GM12878 (cell line): ENCODE results near the gene U2AF2. TPM values are rescaled to one million over a fixed set of nuclear protein-coding genes. Genes with fewer than 3 reads are reported as not detected.

Experiments
- ATAC-seq: fragments of 200-7000 bp; cut with Tn5 transposase; 3 replicates; pipeline ENCODE4 v1.9.1; 2020; ENCODE audit warnings: mild to moderate bottlenecking, moderate library complexity
- Bru-seq: library from RNA; stranded (reverse); fragments of 400-500 nt; gene quantifications from one replicate; lab custom pipeline; 2021; lab: Mats Ljungman, UMichigan
- BruChase-seq, 2 experiments: library from RNA; stranded (reverse); fragments of 400-500 nt; gene quantifications; one replicate each; lab custom pipeline; 2021; lab: Mats Ljungman, UMichigan
- BruUV-seq: library from RNA; stranded (reverse); fragments of 400-500 nt; replicated peaks from 2 replicates; lab custom pipeline; 2021; lab: Mats Ljungman, UMichigan
- CTCF ChIA-PET: fragments of 300-600 bp; sonication (Branson Sonifier 250); formaldehyde crosslinking; extraction: SDS; loops from one replicate; lab custom pipeline; 2021; ENCODE audit warnings: inconsistent platforms; lab: Yijun Ruan, JAX
- POLR2A ChIA-PET: fragments of 350-600 bp; formaldehyde crosslinking; extraction: SDS; loops from one replicate; lab custom pipeline; 2021; ENCODE audit warnings: inconsistent platforms; lab: Charles Lee
- RAD21 ChIA-PET: fragments of 300-600 bp; sonication (Branson Sonifier 250); formaldehyde crosslinking; loops from one replicate; lab custom pipeline; 2023; ENCODE audit warnings: antibody characterized with exemption; ENCODE audit not compliant: unreplicated experiment; lab: Charles Lee
- SMC1A ChIA-PET: fragments of 300-600 bp; sonication (Branson Sonifier 250); formaldehyde crosslinking; loops from one replicate; lab custom pipeline; 2023; ENCODE audit not compliant: unreplicated experiment, uncharacterized antibody; lab: Charles Lee
- DNase-seq: peaks from one replicate; pipeline ENCODE4 v3.0.0-alpha.2; 2011; ENCODE audit warnings: low read depth, low spot score
- FAIRE-seq: peaks from 3 replicates; lab custom pipeline; 2011; peaks lifted over from hg19 to GRCh38; lab: Jason Lieb, UNC
- H2AFZ ChIP-seq: 2 replicates; pipeline ENCODE4 v1.6.0; 2011; ENCODE audit warnings: low read depth, low read length, control low read depth; ENCODE audit not compliant: control insufficient read depth
- H3K27ac ChIP-seq: 2 replicates; pipeline ENCODE4 v1.5.1; 2011; ENCODE audit warnings: control low read depth; ENCODE audit not compliant: control insufficient read depth, insufficient read depth
- H3K27me3 ChIP-seq, 2 experiments: replicated peaks in 1 of 2; 2 replicates each; pipeline versions ENCODE4 v1.6.0 to v1.6.1; 2011; ENCODE audit warnings: low read length in 1 of 2; ENCODE audit not compliant: control insufficient read depth in 2 of 2, insufficient read depth in 2 of 2
- H3K36me3 ChIP-seq, 2 experiments: 2 replicates each; pipeline ENCODE4 v1.5.1; 2011; ENCODE audit warnings: low read length in 1 of 2; ENCODE audit not compliant: control insufficient read depth in 2 of 2, insufficient read depth in 2 of 2
- H3K4me1 ChIP-seq: 2 replicates; pipeline ENCODE4 v1.6.1; 2011; ENCODE audit warnings: mild to moderate bottlenecking, low read length, moderate library complexity, mixed read lengths; ENCODE audit not compliant: control insufficient read depth, insufficient read depth
- H3K4me2 ChIP-seq: 2 replicates; pipeline ENCODE4 v1.6.0; 2011; ENCODE audit warnings: control low read depth; ENCODE audit not compliant: control insufficient read depth, insufficient read depth
- H3K4me3 ChIP-seq: fragments of 200-600 bp; sonication (generic); 2 replicates; pipeline ENCODE4 v1.5.1; 2016
- H3K79me2 ChIP-seq: 2 replicates; pipeline ENCODE4 v1.6.0; 2011; ENCODE audit warnings: low read length; ENCODE audit not compliant: control insufficient read depth, insufficient read depth
- H3K9ac ChIP-seq: 2 replicates; pipeline ENCODE4 v1.8.0; 2011; ENCODE audit warnings: low read length, control low read depth, mixed read lengths; ENCODE audit not compliant: control insufficient read depth, insufficient read depth
- H3K9me3 ChIP-seq: replicated peaks from 3 replicates; pipeline ENCODE4 v1.5.1; 2011; ENCODE audit warnings: mild to moderate bottlenecking, low read length; ENCODE audit not compliant: control insufficient read depth, insufficient read depth
- H4K20me1 ChIP-seq: 2 replicates; pipeline ENCODE4 v1.6.0; 2011; ENCODE audit not compliant: control insufficient read depth, insufficient read depth
- CBX5 ChIP-seq: sonication (generic); IDR thresholded peaks from 2 replicates; pipeline ENCODE4 v1.6.1; 2016; ENCODE audit warnings: low read depth, moderate library complexity, mild to moderate bottlenecking, inconsistent platforms
- CTCF ChIP-seq, 3 experiments: IDR thresholded peaks in 2 of 3; conservative IDR thresholded peaks in 1 of 3; 2 replicates each; pipeline ENCODE4 v1.5.1; 2011; ENCODE audit warnings: low read depth in 3 of 3, low read length in 3 of 3, mild to moderate bottlenecking in 3 of 3, control low read depth in 2 of 3, moderate library complexity in 2 of 3, inconsistent platforms in 1 of 3, mixed read lengths in 1 of 3; ENCODE audit not compliant: control insufficient read depth in 2 of 3, insufficient read depth in 1 of 3; ENCODE audit errors: extremely low read depth in 1 of 3
- EZH2 ChIP-seq: IDR thresholded peaks from 2 replicates; pipeline ENCODE4 v1.6.1; 2012; ENCODE audit warnings: low read depth, mild to moderate bottlenecking, control low read depth, inconsistent platforms, low read length, borderline replicate concordance; ENCODE audit not compliant: control insufficient read depth
- FOXK2 ChIP-seq: fragments of 450-650 bp; IDR thresholded peaks from 2 replicates; pipeline ENCODE4 v1.6.1; 2017; ENCODE audit warnings: mild to moderate bottlenecking, moderate library complexity
- HDAC2 ChIP-seq: fragments of 200-600 bp; sonication (generic); IDR thresholded peaks from 2 replicates; pipeline ENCODE4 v1.6.1; 2017
- IRF4 ChIP-seq: IDR thresholded peaks from 2 replicates; pipeline ENCODE4 v1.6.1; 2011; ENCODE audit warnings: low read depth, low read length
- MAX ChIP-seq: IDR thresholded peaks from 2 replicates; pipeline ENCODE4 v1.6.1; 2012; ENCODE audit warnings: low read depth, low read length, improper control_type of control experiment
- MTA3 ChIP-seq: IDR thresholded peaks from 2 replicates; pipeline ENCODE4 v1.6.1; 2012; ENCODE audit warnings: low read length, inconsistent platforms, borderline replicate concordance
- NFYA ChIP-seq: IDR thresholded peaks from 2 replicates; pipeline ENCODE4 v1.6.1; 2011; ENCODE audit warnings: low read depth, mild to moderate bottlenecking, low read length, improper control_type of control experiment, borderline replicate concordance
- POLR2AphosphoS2 ChIP-seq: IDR thresholded peaks from 2 replicates; pipeline ENCODE4 v1.6.1; 2011; ENCODE audit warnings: low read depth, mild to moderate bottlenecking, low read length, improper control_type of control experiment, moderate library complexity
- RCOR1 ChIP-seq: conservative IDR thresholded peaks from 2 replicates; pipeline ENCODE4 v1.6.1; 2012; ENCODE audit warnings: low read depth, low read length, improper control_type of control experiment
- SIX5 ChIP-seq: IDR thresholded peaks from 2 replicates; pipeline ENCODE4 v1.6.1; 2011; ENCODE audit warnings: mild to moderate bottlenecking, low read depth, low read length, moderate library complexity; ENCODE audit not compliant: severe bottlenecking
- SP1 ChIP-seq: IDR thresholded peaks from one replicate; pipeline ENCODE4 v1.6.1; 2011; ENCODE audit warnings: low read depth, low read length
- SPI1 ChIP-seq: IDR thresholded peaks from 2 replicates; pipeline ENCODE4 v1.6.1; 2011; ENCODE audit warnings: low read depth, mild to moderate bottlenecking, low read length, moderate library complexity, borderline replicate concordance; ENCODE audit not compliant: insufficient read depth
- SUPT20H ChIP-seq: IDR thresholded peaks from 2 replicates; pipeline ENCODE4 v1.6.1; 2011; ENCODE audit warnings: low read depth, mild to moderate bottlenecking, low read length, moderate library complexity, borderline replicate concordance; ENCODE audit not compliant: control insufficient read depth
- TBL1XR1 ChIP-seq: IDR thresholded peaks from 2 replicates; pipeline ENCODE4 v1.6.1; 2012; ENCODE audit warnings: low read depth, low read length, improper control_type of control experiment
- WGBS: methylation state at CpG from one replicate; pipeline ENCODE4 v1.1.6; 2016; ENCODE audit warnings: low lambda C conversion rate; ENCODE audit not compliant: insufficient replicate concordance, insufficient coverage; ENCODE audit errors: missing lambda C conversion rate; 5-methylcytosine and 5-hydroxymethylcytosine counted together
- in situ Hi-C: fragments of 300-500 bp; cut with MboI; formaldehyde crosslinking; loops from 9 replicates; pipeline ENCODE4 v1.14.3; 2018; ENCODE audit warnings: mixed read lengths
- intact Hi-C: fragments of 100-400 bp; cut with micrococcal nuclease; formaldehyde crosslinking; loops from one replicate; pipeline ENCODE4 v1.14.2; 2022; ENCODE audit not compliant: unreplicated experiment
- long read RNA-seq, 2 experiments: library from polyadenylated mRNA; unstranded; transcript quantifications; one replicate each; pipeline ENCODE4 v2.0.0, GENCODE V29; 2019 to 2020
- polyA minus RNA-seq, 3 experiments: library from RNA; depleted of rRNA, polyadenylated mRNA; stranded (reverse); fragments of >200 nt; gene quantifications; 2 replicates each; pipeline ENCODE4 v1.2.3, GENCODE V29; 2011
- polyA plus RNA-seq, 11 experiments: library from polyadenylated mRNA; depleted of rRNA in 4 of 11; unstranded in 6 of 11; stranded (reverse) in 5 of 11; fragments of >200 nt; fragmentation: Nextera tagmentation in 4 of 11; fragmentation: Illumina TruSeq in 1 of 11; extraction: Ambion mirVana in 4 of 11; extraction: Trizol in 1 of 11; gene quantifications; 1 replicate in 1 of 11; 2 replicates in 10 of 11; pipeline versions ENCODE4 v1.2.1 to v1.2.3, GENCODE V29; 2011 to 2016; ENCODE audit warnings: inconsistent platforms in 2 of 11, missing spikeins in 2 of 11, low read depth in 1 of 11
- total RNA-seq, 4 experiments: library from RNA; depleted of rRNA in 3 of 4; stranded (reverse); fragments of >200 nt in 3 of 4; fragmentation: Illumina TruSeq in 1 of 4; extraction: Trizol in 1 of 4; gene quantifications; 2 replicates each; pipeline versions ENCODE4 v1.2.1 to v1.2.3, GENCODE V29; 2013 to 2021

U2AF2 gene
- 46.0 and 50.9 TPM in 2 replicates for total RNA-seq (2013; cell fraction: nucleolus; rRNA removed)
- 204 and 228 TPM in 2 replicates for total RNA-seq (2014; rRNA removed)
- 112 and 121 TPM in 2 replicates for total RNA-seq (2014; rRNA removed; fragmentation: Illumina TruSeq; extraction: Trizol)
- total RNA-seq (2021), result 308 and 338 TPM in 2 replicates
- 59.4 TPM for polyA plus RNA-seq (2011; ENCODE audit: low read depth)
- 54.9 and 140 TPM in 2 replicates for polyA plus RNA-seq (2011; rRNA removed)
- 239 and 270 TPM in 2 replicates for polyA plus RNA-seq (2011; cell fraction: cytosol; rRNA removed)
- 425 and 604 TPM in 2 replicates for polyA plus RNA-seq (2011; cell fraction: nucleus; rRNA removed)
- polyA plus RNA-seq (2012), result 148 and 173 TPM in 2 replicates
- 50.9 and 141 TPM in 2 replicates for polyA plus RNA-seq (2014; fragmentation: Illumina TruSeq; extraction: Trizol)
- polyA plus RNA-seq (2014; fragmentation: Nextera tagmentation; extraction: Ambion mirVana), result 1 to 10 TPM; 3.0 to 8.3 TPM
- 284 and 360 TPM in 2 replicates for polyA plus RNA-seq (2014; rRNA removed)
- polyA plus RNA-seq (2016; fragmentation: Nextera tagmentation; extraction: Ambion mirVana), result 10 to 100 TPM; 46.2 to 48.9 TPM
- polyA minus RNA-seq (2011; rRNA and poly(A)+ RNA removed), result 61.6 and 111 TPM in 2 replicates
- polyA minus RNA-seq (2011; cell fraction: cytosol; rRNA and poly(A)+ RNA removed), result 60.9 and 65.2 TPM in 2 replicates
- 63.1 and 102 TPM in 2 replicates for polyA minus RNA-seq (2011; cell fraction: nucleus; rRNA and poly(A)+ RNA removed)
- Bru-seq, nascent RNA, result percentile 86 among the genes with signal in this experiment
- percentile 97 among the genes with signal in this experiment for BruChase-seq, experiment 1, labeled RNA remaining after a 6-hour chase
- BruChase-seq, experiment 2, labeled RNA remaining after a 2-hour chase, result percentile 94 among the genes with signal in this experiment
- long read RNA-seq, experiment 1, partial matches to known transcripts, result 0 of 3 reads
- long read RNA-seq, experiment 1, other reads (novel, unspliced or antisense), result 3 of 3 reads
- long read RNA-seq, experiment 2, partial matches to known transcripts, result 0 of 1 reads
- long read RNA-seq, experiment 2, other reads (novel, unspliced or antisense), result 1 of 1 reads

GRCh38 chr19:55654868-55655647, at the start of gene U2AF2:
Gene U2AF2, plus strand, starts transcription at chr19:55655035. Its CDS starts 70 bp downstream, at chr19:55655105.
- CTCF ChIA-PET, result interaction anchor here (0.6 to 3.6 kb wide), 21 partner anchors 10 to 655 kb away, joined by 3 to 85 read pairs (median 4); partner anchors contain the start of genes FIZ1, PPP1R12C, ZNF524 and ZNF581
- no peak for TF ChIP-seq MTA3
- no peak for TF ChIP-seq IRF4
- no peak for TF ChIP-seq HDAC2
- peak; percentile 73 for TF ChIP-seq FOXK2
- peak; percentile 44; the same call in 1 of the 2 replicates for TF ChIP-seq SPI1
- no peak for TF ChIP-seq SP1
- TF ChIP-seq SUPT20H, result no peak
- no peak for TF ChIP-seq SIX5
- TF ChIP-seq CBX5, result no peak
- TF ChIP-seq EZH2, result no peak
- no peak for TF ChIP-seq RCOR1
- no peak for TF ChIP-seq TBL1XR1
- peak; percentile 94 for TF ChIP-seq MAX
- no peak for TF ChIP-seq NFYA
- no peak for TF ChIP-seq CTCF (IDR thresholded peaks at IDR 0.05 in 2 of 3, conservative IDR thresholded peaks at IDR 0.05 in 1 of 3; ENCODE audit: control insufficient read depth in 2 of 3, extremely low read depth in 1 of 3, insufficient read depth in 1 of 3, low read depth in 3 of 3, low read length in 3 of 3)
- no peak; the same call in 1 of the 2 replicates for TF ChIP-seq POLR2AphosphoS2

More at GRCh38 chr19:55654868-55655647, at the start of gene U2AF2:
- POLR2A ChIA-PET, result interaction anchor here (0.6 to 1.6 kb wide), 14 partner anchors 10 to 660 kb away, joined by 3 to 12 read pairs (median 6); partner anchors contain the start of genes FIZ1, ZNF524, ZNF581 and ZNF784
- H3K36me3 ChIP-seq, result peaks cover 0 to 15% of the 10 kb centered on the region in 2 experiments; a peak in 3 of 4 replicates
- H4K20me1 ChIP-seq, result peaks cover 9% of the 10 kb centered on the region
- no peak for FAIRE-seq
- DNase-seq, result no peak
- BruUV-seq, result no TSS peak
- SMC1A ChIA-PET, result interaction anchor here (1.2 to 2.6 kb wide), 5 partner anchors 13 to 30 kb away, joined by 4 to 28 read pairs (median 5); partner anchors contain the start of gene ZNF784
- H3K27me3 ChIP-seq, result no peaks in the 10 kb centered on the region
- RAD21 ChIA-PET, result interaction anchor here (0.7 to 1.6 kb wide), 8 partner anchors 12 to 51 kb away, joined by 3 to 34 read pairs (median 5); partner anchors contain the start of gene ZNF581
- peak within 1 kb of the TSS; percentile 94 for H3K4me3 ChIP-seq
- WGBS, result under 1% methylated on average over 50 of the region's 95 CpGs
- peak within 1 kb of the TSS; percentile 100 for H3K27ac ChIP-seq
- H3K9me3 ChIP-seq, result no peaks in the 10 kb centered on the region
- H3K4me2 ChIP-seq, result peak within 1 kb of the TSS; percentile 94
- peak within 1 kb of the TSS; percentile 96 for H2AFZ ChIP-seq
- peak within 1 kb of the TSS; percentile 99 for H3K9ac ChIP-seq
- peak; percentile 67 for ATAC-seq
- peaks cover 18% of the 10 kb centered on the region for H3K4me1 ChIP-seq
- intact Hi-C loops, result loop anchor here (2.0 kb wide), 1 partner anchor 24 kb away; no protein-coding TSS in a partner anchor
- H3K79me2 ChIP-seq, result peaks cover 52% of the 10 kb centered on the region
- in situ Hi-C loops, result loop anchor here (5.0 to 25.0 kb wide), 3 partner anchors 657 to 1518 kb away; partner anchors contain the start of genes CNOT3, LENG9 and ZSCAN5A
